Measurements from ENCODE around the gene RALGDS.

RALGDS gene

GRCh38 chr9:133131506-133131905 is 10.5 kb upstream of the RALGDS start:
- POLR2A ChIA-PET, result no interaction called here
- Histone ChIP-seq H3K27ac (ENCODE audit: extremely low read depth, low read depth, low read length) (no peak overlapping the region), H3K4me1 (ENCODE audit: control insufficient read depth, insufficient read depth, low read length) (0 out of 2 replicates have a peak, but pooled peaks cover under 1% of the 10 kb centered on the region), H3K36me3 (ENCODE audit: control insufficient read depth in 2 of 2, insufficient read depth in 1 of 2, low read length in 2 of 2) (no peaks in the 10 kb centered on the region), H3K4me3 (ENCODE audit: low read depth, low read length) (no peak overlapping the region), H3K9me3 (ENCODE audit: control insufficient read depth, insufficient read depth, low read depth, low read length) (no peaks in the 10 kb centered on the region)
- TF ChIP-seq ZNF433 (tag by site-specific recombination; IDR thresholded peaks at IDR 0.05; ENCODE audit: low read depth) (no peak), YY1 (tag by site-specific recombination; IDR thresholded peaks at IDR 0.05) (no peak)
- CTCF ChIA-PET, result interaction anchor here (6.8 kb wide), 1 partner anchor 14 kb away, joined by 131 read pairs; no protein-coding TSS in a partner anchor

GRCh38 chr9:133130685-133131244 is 9.7 kb upstream of the RALGDS start:
- TF ChIP-seq ZNF239 (tag by site-specific recombination; IDR thresholded peaks at IDR 0.05) (no peak), EGR2 (tag by site-specific recombination; IDR thresholded peaks at IDR 0.05; ENCODE audit: low read depth) (0 out of 2 replicates have a peak, but pooled peaks have one; percentile 13), ZNF350 (tag by site-specific recombination; IDR thresholded peaks at IDR 0.05) (no peak), ZNF24 (tag by site-specific recombination; IDR thresholded peaks at IDR 0.05) (no peak)
- no peak overlapping the region for H3K27ac ChIP-seq (ENCODE audit: extremely low read depth, low read depth, low read length)
- H3K4me3 ChIP-seq (ENCODE audit: low read depth, low read length), result no peak overlapping the region
- no peaks in the 10 kb centered on the region for H3K9me3 ChIP-seq (ENCODE audit: control insufficient read depth, insufficient read depth, low read depth, low read length)
- ChIA-PET CTCF (interaction anchor here (6.8 kb wide), 1 partner anchor 15 kb away, joined by 131 read pairs; no protein-coding TSS in a partner anchor), POLR2A (no interaction called here)
- no peaks in the 10 kb centered on the region for H3K36me3 ChIP-seq (ENCODE audit: control insufficient read depth in 2 of 2, insufficient read depth in 1 of 2, low read length in 2 of 2)
- 0 out of 2 replicates have a peak, but pooled peaks cover 4% of the 10 kb centered on the region for H3K4me1 ChIP-seq (ENCODE audit: control insufficient read depth, insufficient read depth, low read length)

- Histone ChIP-seq H3K4me1 (ENCODE audit: control insufficient read depth, insufficient read depth, low read length) (0 out of 2 replicates have a peak, but pooled peaks cover 4% of the 10 kb centered on the region), H3K9me3 (ENCODE audit: control insufficient read depth, insufficient read depth, low read depth, low read length) (no peaks in the 10 kb centered on the region), H3K36me3 (ENCODE audit: control insufficient read depth in 2 of 2, insufficient read depth in 1 of 2, low read length in 2 of 2) (no peaks in the 10 kb centered on the region), H3K4me3 (ENCODE audit: low read depth, low read length) (no peak overlapping the region), H3K27ac (ENCODE audit: extremely low read depth, low read depth, low read length) (no peak overlapping the region)
- TF ChIP-seq ZNF580 (tag by site-specific recombination; IDR thresholded peaks at IDR 0.05) (no peak), GLI2 (tag by site-specific recombination; IDR thresholded peaks at IDR 0.05; ENCODE audit: borderline replicate concordance, low read depth) (no peak), ZNF626 (tag by site-specific recombination; IDR thresholded peaks at IDR 0.05) (no peak), ZNF513 (tag by site-specific recombination; IDR thresholded peaks at IDR 0.05) (no peak), ZFP37 (tag by site-specific recombination; IDR thresholded peaks at IDR 0.05) (no peak), ZNF501 (tag by site-specific recombination; IDR thresholded peaks at IDR 0.05) (no peak), PRDM4 (tag by site-specific recombination; IDR thresholded peaks at IDR 0.05) (peak; percentile 80), ZBTB44 (tag by site-specific recombination; IDR thresholded peaks at IDR 0.05) (no peak)
- CTCF ChIA-PET, result interaction anchor here (0.5 to 3.1 kb wide), 4 partner anchors 15 to 132 kb away, joined by 3 to 16 read pairs (median 3); no protein-coding TSS in a partner anchor
- POLR2A ChIA-PET, result interaction anchor here (1.1 kb wide), 1 partner anchor 15 kb away, joined by 3 read pairs; no protein-coding TSS in a partner anchor
Measured at GRCh38 chr9:133129001-133129795, 8.2 kb upstream of the RALGDS start.
